Thymus (tissue), 11 donors: ENCODE measurements around the gene SF3A1. TPM values are rescaled to one million over a fixed set of nuclear protein-coding genes. Genes with fewer than 3 reads are reported as not detected.

ENCODE experiments used
- DNase-seq, 9 donors: peaks; one replicate each; pipeline ENCODE4 v3.0.0-alpha.2; 2013; ENCODE audit warnings: low spot score in 9 of 9, low read depth in 6 of 9, missing footprints in 1 of 9
- H3K27ac ChIP-seq, 2 donors: one replicate each; pipeline ENCODE4 v1.5.1; 2013; ENCODE audit warnings: control low read depth in 1 of 2, low read depth in 1 of 2, low read length in 1 of 2, mild to moderate bottlenecking in 1 of 2, moderate library complexity in 1 of 2
- H3K27me3 ChIP-seq, 2 donors: one replicate each; pipeline ENCODE4 v1.5.1; 2013; ENCODE audit warnings: low read length in 1 of 2; ENCODE audit not compliant: control insufficient read depth in 2 of 2, insufficient read depth in 1 of 2
- H3K36me3 ChIP-seq, 2 donors: one replicate each; pipeline ENCODE4 v1.5.1; 2013; ENCODE audit warnings: low read length in 1 of 2, mild to moderate bottlenecking in 1 of 2, moderate library complexity in 1 of 2; ENCODE audit not compliant: control insufficient read depth in 2 of 2, insufficient read depth in 2 of 2
- H3K4me1 ChIP-seq, 2 donors: one replicate each; pipeline ENCODE4 v1.5.1; 2013; ENCODE audit warnings: low read length in 2 of 2; ENCODE audit not compliant: control insufficient read depth in 2 of 2, insufficient read depth in 2 of 2
- H3K4me3 ChIP-seq, 2 donors: one replicate each; pipeline ENCODE4 v1.5.1; 2013; ENCODE audit warnings: low read length in 2 of 2, control low read depth in 1 of 2, mild to moderate bottlenecking in 1 of 2
- H3K9me3 ChIP-seq, 2 donors: one replicate each; pipeline ENCODE4 v1.5.1; 2013; ENCODE audit warnings: low read length in 1 of 2, mild to moderate bottlenecking in 1 of 2; ENCODE audit not compliant: control insufficient read depth in 2 of 2, insufficient read depth in 1 of 2
- WGBS: extraction: QIAGEN DNeasy Blood & Tissue Kit; methylation state at CpG from one replicate; pipeline ENCODE4 v1.1.7; 2013; 5-methylcytosine and 5-hydroxymethylcytosine counted together
- polyA plus RNA-seq: library from polyadenylated mRNA; stranded (reverse); fragments of 200-250 nt; gene quantifications from one replicate; pipeline ENCODE4 v1.2.3, GENCODE V29; 2013
- total RNA-seq: library from RNA; stranded (reverse); fragments of 120-200 nt; gene quantifications from one replicate; pipeline ENCODE4 v1.2.4, GENCODE V29; 2013
- donor health status: healthy.

SF3A1 gene
- total and polyA plus RNA-seq, 2 donors, result 25.7 to 26.9 TPM

DNA sequence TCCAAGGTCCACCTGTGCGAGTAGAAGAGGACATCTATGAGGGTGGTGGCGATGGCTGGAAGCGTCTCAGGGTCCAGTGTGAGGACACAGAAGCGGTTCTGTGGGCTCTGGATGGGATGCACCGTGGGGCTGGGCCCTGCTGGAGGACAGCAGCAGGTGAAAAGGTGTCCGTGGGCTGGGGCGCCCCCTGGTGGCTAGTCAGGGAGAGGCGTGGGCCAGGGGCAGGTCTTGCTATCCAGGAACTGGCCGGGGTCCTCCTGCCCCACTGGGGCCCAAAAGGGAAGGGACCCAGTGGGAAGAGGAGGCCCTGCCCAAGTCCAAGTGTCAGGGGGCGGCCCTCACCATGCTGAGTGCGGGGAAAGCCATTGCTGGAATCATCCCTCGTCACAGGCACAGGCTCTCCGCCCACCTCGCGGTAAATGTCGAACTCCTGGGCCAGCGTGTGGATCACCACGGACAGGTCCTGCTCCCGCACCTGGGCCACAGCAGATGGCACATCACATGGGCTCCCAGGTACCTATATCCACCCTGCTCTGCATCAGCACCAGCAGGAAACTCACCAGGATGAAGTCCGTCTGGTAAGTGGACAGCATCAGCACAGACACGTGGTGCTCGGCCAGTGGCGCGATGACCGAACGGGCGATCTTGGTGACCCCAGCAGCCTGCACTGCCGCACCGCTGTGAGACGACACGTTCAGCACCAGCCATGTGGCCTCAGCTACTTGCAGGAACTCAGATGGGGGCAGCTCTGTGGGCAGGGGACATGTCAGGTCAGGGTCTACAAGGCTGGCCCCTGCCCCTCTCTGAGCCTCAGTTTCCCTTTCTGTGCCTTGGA lies 69.7 kb downstream of the SF3A1 start:
- Histone ChIP-seq H3K27me3 (peaks cover 0 to 6% of the 10 kb centered on the region in 2 donors), H3K4me1 (peaks cover 17 to 53% of the 10 kb centered on the region in 2 donors), H3K9me3 (peaks cover 0 to 7% of the 10 kb centered on the region in 2 donors), H3K27ac (no peak overlapping the region), H3K36me3 (peaks cover 8 to 20% of the 10 kb centered on the region in 2 donors), H3K4me3 (no peak overlapping the region)
- DNase-seq, result peak in 2 of 9 donors; percentile 77 to 81
- WGBS, result 67% methylated on average over 31 of the region's 31 CpGs

DNA sequence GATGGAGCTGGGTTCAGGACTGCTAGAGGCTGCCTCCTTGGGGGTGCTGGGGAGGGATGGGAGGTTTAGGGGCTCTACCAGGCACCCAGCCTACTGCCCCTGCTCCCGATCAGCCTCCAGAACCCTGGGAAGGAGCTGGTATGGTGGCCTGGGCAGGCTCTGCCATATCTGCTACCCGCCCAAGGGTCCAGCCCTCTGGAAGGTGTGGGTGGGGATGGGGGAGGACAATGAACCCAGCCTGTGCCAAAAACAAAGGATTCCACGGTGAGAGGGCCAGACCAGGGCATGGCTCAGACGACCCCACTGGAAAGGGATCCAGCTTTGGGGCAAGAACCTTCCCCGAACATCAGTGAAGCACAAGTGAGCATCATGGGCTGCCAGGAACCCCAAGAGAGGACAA lies 70.4 kb downstream of the SF3A1 start:
- Histone ChIP-seq H3K27ac (no peak overlapping the region), H3K27me3 (peaks cover 0 to 6% of the 10 kb centered on the region in 2 donors), H3K9me3 (peaks cover 0 to 7% of the 10 kb centered on the region in 2 donors), H3K4me1 (peaks cover 17 to 46% of the 10 kb centered on the region in 2 donors), H3K4me3 (no peak overlapping the region), H3K36me3 (peaks cover 3 to 14% of the 10 kb centered on the region in 2 donors)
- DNase-seq, result no peak
- WGBS, result 98% methylated on average over 5 of the region's 5 CpGs

DNA sequence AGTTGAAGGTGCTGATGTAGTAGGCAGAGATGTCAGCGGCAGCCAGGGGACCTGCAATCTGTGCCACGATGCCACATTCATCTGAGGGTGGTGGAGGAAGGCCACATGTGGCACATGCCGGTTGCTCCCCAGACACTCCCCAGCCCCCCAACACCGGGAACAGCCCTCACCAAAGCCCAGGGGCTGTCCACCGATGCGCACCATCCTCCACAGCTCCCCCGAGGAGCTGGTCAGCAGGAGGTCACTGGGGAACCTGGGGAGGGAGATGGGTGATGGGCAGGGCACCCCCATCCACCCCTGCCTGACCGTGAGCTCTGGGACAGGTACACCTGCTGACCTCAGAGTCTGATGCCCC lies 70.9 kb downstream of the SF3A1 start:
- Histone ChIP-seq H3K27ac (no peak overlapping the region), H3K4me1 (peaks cover 16 to 41% of the 10 kb centered on the region in 2 donors), H3K4me3 (no peak overlapping the region), H3K27me3 (peaks cover 0 to 6% of the 10 kb centered on the region in 2 donors), H3K36me3 (peaks cover 0 to 13% of the 10 kb centered on the region in 2 donors), H3K9me3 (peaks cover 0 to 7% of the 10 kb centered on the region in 2 donors)
- DNase-seq, result no peak
- over 99% methylated on average over 8 of the region's 8 CpGs for WGBS

DNA sequence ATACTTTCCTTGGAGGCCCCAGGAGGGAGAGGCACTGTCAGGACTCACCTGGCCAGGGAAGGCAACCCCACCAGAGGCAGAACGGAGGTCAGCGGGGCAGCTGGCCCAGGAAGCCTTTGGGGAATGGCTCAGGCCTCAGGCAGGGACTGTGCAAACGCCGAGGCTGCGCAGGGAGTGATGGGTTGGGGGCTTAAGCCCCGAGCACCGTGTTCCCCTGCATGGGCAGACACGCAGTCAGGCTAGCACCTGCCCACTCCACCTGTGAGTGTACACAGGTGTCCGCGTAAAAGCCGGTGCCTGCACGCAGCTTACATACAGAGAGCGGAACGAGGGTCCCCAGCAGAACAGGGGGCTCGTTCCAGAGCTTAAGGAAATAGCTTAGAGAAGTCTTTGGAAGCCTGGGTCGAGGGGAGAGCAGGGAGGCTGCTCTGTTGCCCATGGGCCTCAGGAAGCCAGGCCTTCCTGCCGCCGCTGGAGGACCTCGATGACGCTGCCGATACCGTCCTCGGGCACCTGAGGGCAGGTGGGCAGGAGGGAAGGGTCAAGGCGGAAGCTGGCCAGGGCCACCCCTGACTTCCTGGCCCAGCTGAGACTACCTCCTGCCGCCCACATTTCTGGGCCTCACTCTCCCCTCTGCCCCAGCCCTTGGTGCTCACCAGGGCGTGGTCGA lies 71.4 kb downstream of the SF3A1 start:
- Histone ChIP-seq H3K4me3 (no peak overlapping the region), H3K27me3 (peaks cover 0 to 6% of the 10 kb centered on the region in 2 donors), H3K36me3 (peaks cover 0 to 10% of the 10 kb centered on the region in 2 donors), H3K9me3 (peaks cover 0 to 7% of the 10 kb centered on the region in 2 donors), H3K4me1 (peaks cover 11 to 36% of the 10 kb centered on the region in 2 donors), H3K27ac (no peak overlapping the region)
- 94% methylated on average over 27 of the region's 27 CpGs for WGBS
- no peak for DNase-seq

DNA sequence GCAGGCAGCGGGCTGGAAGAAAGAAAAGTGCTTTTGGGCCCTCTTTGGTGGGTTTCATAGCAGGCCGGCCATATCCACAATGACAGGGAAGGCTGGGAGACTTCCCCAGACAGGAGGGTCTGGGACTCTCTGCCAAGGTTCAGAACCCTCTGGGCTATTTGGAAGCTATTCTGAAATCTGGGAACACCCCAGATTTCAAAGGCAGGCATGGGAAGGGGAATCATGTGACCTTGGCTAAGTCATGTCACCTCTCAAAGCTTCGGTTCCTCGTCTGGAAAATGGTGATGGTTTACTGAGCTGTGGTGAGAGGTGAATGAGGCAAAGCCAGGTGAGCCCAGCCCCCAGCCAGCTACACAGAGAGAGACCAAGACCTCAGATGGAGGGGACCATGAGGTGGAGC lies 72.0 kb downstream of the SF3A1 start:
- peaks cover 0 to 10% of the 10 kb centered on the region in 2 donors for H3K36me3 ChIP-seq
- peaks cover 7 to 30% of the 10 kb centered on the region in 2 donors for H3K4me1 ChIP-seq
- DNase-seq, result no peak
- H3K4me3 ChIP-seq, result no peak overlapping the region
- no peak overlapping the region for H3K27ac ChIP-seq
- H3K9me3 ChIP-seq, result peaks cover 0 to 7% of the 10 kb centered on the region in 2 donors
- H3K27me3 ChIP-seq, result peaks cover 0 to 6% of the 10 kb centered on the region in 2 donors
- 97% methylated on average over 4 of the region's 4 CpGs for WGBS

DNA sequence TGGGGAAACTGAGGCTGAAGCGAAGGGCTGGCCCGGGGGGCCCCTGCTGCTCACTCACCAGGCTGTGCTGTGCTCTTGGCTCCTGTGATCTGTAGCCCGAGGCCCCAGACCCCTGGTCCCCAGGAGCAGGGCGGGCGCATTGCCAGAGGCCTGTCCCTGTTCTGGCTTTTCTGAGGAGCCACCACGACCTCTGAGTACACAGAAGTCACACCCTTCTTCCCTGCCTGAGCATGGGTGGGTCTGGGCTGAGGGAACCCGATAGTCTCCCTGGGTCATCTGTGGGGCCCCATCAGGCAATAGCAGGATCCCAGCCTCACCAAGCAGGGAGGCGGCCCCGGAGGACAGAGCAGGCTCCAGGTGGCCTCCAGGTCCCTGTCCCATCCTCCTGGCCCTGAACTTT lies 72.5 kb downstream of the SF3A1 start:
- DNase-seq, result no peak
- H3K27ac ChIP-seq, result no peak overlapping the region
- H3K4me1 ChIP-seq, result peaks cover 7 to 30% of the 10 kb centered on the region in 2 donors
- no peak overlapping the region for H3K4me3 ChIP-seq
- H3K27me3 ChIP-seq, result peaks cover 0 to 6% of the 10 kb centered on the region in 2 donors
- 98% methylated on average over 9 of the region's 9 CpGs for whole genome bisulfite sequencing
- H3K36me3 ChIP-seq, result peaks cover 0 to 10% of the 10 kb centered on the region in 2 donors
- H3K9me3 ChIP-seq, result peaks cover 0 to 7% of the 10 kb centered on the region in 2 donors

DNA sequence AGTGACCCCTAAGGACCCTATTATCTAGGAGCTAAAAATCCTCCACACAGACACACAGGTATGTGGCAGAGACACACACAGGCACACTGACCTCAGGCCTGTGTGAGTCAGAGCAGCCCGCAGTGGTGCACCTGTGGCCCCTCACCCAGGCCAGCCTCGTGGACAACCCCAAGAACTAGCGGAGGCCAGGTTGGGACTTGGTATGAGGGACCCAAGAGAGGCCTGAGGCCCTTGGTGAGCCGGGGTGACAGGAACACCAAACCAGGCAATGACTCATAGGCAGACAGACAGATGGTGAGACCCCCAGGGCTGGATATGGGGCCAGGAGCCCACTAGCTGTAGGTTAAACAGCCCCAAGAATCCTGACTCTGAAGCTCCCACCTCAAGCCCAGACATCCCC lies 73.4 kb downstream of the SF3A1 start:
- H3K27me3 ChIP-seq, result no peaks in the 10 kb centered on the region
- no peak overlapping the region for H3K27ac ChIP-seq
- WGBS, result 92% methylated on average over 4 of the region's 4 CpGs
- no peak for DNase-seq
- peaks cover 0 to 7% of the 10 kb centered on the region in 2 donors for H3K9me3 ChIP-seq
- peaks cover 4 to 22% of the 10 kb centered on the region in 2 donors for H3K4me1 ChIP-seq
- H3K4me3 ChIP-seq, result no peak overlapping the region
- H3K36me3 ChIP-seq, result peaks cover 0 to 10% of the 10 kb centered on the region in 2 donors

DNA sequence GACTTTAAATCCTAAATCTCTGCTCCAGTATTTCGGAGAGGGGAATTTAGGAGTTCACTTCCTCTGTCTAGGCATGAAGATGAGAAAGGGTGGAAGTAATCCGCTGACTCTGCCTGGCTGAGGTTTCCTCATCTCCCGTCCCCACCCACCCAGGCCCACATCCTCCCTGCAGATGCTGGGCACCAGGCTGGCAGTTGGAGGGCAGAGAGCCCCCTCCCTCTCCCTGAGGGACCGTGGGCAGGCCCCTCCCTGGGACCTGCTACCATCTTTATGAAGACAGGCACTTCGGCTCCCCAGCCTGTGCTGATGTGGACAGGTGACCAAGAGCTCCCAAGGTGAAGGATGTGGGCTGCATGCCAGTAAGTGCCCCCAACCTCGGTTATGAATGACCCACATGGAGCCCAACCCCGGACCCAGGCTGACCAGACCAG lies 74.1 kb downstream of the SF3A1 start:
- WGBS, result 24% methylated on average over 7 of the region's 7 CpGs
- no peak for DNase-seq
- peaks cover 0 to 7% of the 10 kb centered on the region in 2 donors for H3K9me3 ChIP-seq
- H3K4me3 ChIP-seq, result no peak overlapping the region
- peaks cover 0 to 10% of the 10 kb centered on the region in 2 donors for H3K36me3 ChIP-seq
- H3K4me1 ChIP-seq, result peaks cover 4 to 22% of the 10 kb centered on the region in 2 donors
- no peaks in the 10 kb centered on the region for H3K27me3 ChIP-seq
- H3K27ac ChIP-seq, result no peak overlapping the region
